ENCODE data around the gene MT1E.
A peak's percentile ranks its signal among the peaks of the same experiment; 100 is the strongest.
"Not testable (repeated sequence)": the region's sequence is repeated elsewhere in the genome, so short reads cannot be mapped to it uniquely, and the experiment has no call there.

The MT1E gene

GRCh38 chr16:56611281-56611833 lies 14.2 kb upstream of the MT1E start:
- H3K9me3 Mint-ChIP-seq, result no peaks in the 10 kb centered on the region
- H3K4me3 Mint-ChIP-seq, result peak overlapping the region; percentile 46
- peak overlapping the region; percentile 99 for H3K27ac Mint-ChIP-seq
- peaks cover 6% of the 10 kb centered on the region for H3K36me3 Mint-ChIP-seq (ENCODE audit: low read depth)
- H3K27me3 Mint-ChIP-seq (ENCODE audit: low read depth), result no peaks in the 10 kb centered on the region
- H3K4me1 Mint-ChIP-seq (ENCODE audit: low read depth), result peaks cover 58% of the 10 kb centered on the region

- H3K4me3 Mint-ChIP-seq, result no peak overlapping the region
- peaks cover 2% of the 10 kb centered on the region for H3K36me3 Mint-ChIP-seq (ENCODE audit: low read depth)
- no peak overlapping the region for H3K27ac Mint-ChIP-seq
- no peaks in the 10 kb centered on the region for H3K9me3 Mint-ChIP-seq
- H3K27me3 Mint-ChIP-seq (ENCODE audit: low read depth), result peaks cover 4% of the 10 kb centered on the region
- peaks cover 49% of the 10 kb centered on the region for H3K4me1 Mint-ChIP-seq (ENCODE audit: low read depth)
These were observed 11.9 kb upstream of the MT1E start for GRCh38 chr16:56613706-56614105.

DNA sequence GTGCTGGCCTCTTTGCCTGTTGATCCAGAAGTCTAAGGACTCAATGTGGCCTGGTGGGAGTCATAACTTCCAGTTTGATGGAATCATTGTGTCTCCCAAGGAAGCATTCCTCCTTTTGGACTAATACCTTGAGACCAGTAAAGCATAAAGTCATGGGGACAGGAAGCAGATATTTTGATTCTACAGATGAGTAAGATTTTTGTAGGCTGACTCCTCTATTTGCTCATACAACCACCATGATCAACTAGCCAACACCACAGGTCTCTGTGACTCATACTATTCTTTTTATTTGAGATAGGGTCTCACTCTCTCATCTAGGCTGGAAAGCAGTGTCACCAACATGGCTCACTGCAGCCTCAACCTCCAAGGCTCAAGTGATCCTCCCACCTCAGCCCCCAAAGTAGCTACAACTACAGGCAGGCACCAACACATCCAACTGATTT lies 11.0 kb upstream of the MT1E start:
- H3K4me3 Mint-ChIP-seq, result no peak overlapping the region
- no peaks in the 10 kb centered on the region for H3K9me3 Mint-ChIP-seq
- peaks cover 7% of the 10 kb centered on the region for H3K27me3 Mint-ChIP-seq (ENCODE audit: low read depth)
- peaks cover 46% of the 10 kb centered on the region for H3K4me1 Mint-ChIP-seq (ENCODE audit: low read depth)
- H3K27ac Mint-ChIP-seq, result peak overlapping the region; percentile 55
- no peaks in the 10 kb centered on the region for H3K36me3 Mint-ChIP-seq (ENCODE audit: low read depth)

DNA sequence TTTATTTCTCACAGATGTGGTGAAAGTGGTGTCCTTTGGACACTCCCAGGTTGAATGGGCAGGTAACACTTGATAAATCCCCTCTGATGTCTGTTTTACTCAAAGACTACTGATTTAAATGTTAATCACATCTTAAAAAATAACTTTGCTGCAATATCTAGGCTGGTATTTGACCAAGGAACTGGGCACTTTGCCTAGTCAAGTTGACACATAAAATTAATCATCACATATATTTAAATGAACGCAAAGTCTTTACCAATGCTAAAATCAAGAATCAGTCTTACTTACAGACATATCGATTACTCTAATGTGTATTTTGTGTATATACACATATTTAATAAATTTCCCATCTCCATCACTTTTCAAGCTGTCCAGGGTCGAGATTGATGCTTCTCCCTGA lies 10.2 kb upstream of the MT1E start:
- H3K9me3 Mint-ChIP-seq, result no peaks in the 10 kb centered on the region
- H3K27me3 Mint-ChIP-seq (ENCODE audit: low read depth), result peaks cover 7% of the 10 kb centered on the region
- no peak overlapping the region for H3K4me3 Mint-ChIP-seq
- no peaks in the 10 kb centered on the region for H3K36me3 Mint-ChIP-seq (ENCODE audit: low read depth)
- H3K27ac Mint-ChIP-seq, result no peak overlapping the region
- peaks cover 40% of the 10 kb centered on the region for H3K4me1 Mint-ChIP-seq (ENCODE audit: low read depth)

DNA sequence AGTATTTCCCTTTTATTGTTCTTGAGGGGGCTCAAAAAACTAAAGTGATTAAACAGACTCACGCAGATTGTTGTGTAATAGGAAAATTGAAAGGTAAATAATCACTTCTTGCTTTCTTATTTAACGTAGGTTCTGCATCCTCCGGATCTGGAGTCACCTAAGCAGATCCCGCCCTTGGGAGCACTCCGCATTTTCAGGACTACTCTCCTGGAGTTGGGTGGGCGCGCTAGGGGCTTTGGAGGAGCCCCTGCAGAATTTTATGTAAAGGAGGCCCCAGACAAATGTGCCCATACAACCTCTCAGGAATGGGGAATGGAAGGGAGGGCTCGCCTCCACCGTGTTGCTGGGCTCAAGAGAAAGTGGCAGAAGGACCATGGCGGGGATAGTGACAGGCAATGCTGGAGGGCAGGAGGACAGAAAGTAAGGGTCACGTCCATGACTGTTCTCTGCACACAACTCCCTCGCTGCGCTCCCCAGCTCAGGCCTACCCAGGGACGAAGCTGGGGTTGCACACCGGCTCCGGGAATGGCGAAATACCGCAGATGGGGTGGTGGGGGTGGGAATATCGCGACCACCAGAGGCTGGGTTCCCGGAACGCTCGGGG lies 8.9 kb upstream of the MT1E start:
- Mint-ChIP-seq H3K4me1 (ENCODE audit: low read depth) (peaks cover 30% of the 10 kb centered on the region), H3K36me3 (ENCODE audit: low read depth) (no peaks in the 10 kb centered on the region), H3K27ac (no peak overlapping the region), H3K9me3 (no peaks in the 10 kb centered on the region), H3K27me3 (ENCODE audit: low read depth) (peaks cover 7% of the 10 kb centered on the region), H3K4me3 (peak overlapping the region; percentile 75)

- H3K9me3 Mint-ChIP-seq, result no peaks in the 10 kb centered on the region
- H3K4me1 Mint-ChIP-seq (ENCODE audit: low read depth), result peaks cover 32% of the 10 kb centered on the region
- H3K27me3 Mint-ChIP-seq (ENCODE audit: low read depth), result peaks cover 7% of the 10 kb centered on the region
- H3K36me3 Mint-ChIP-seq (ENCODE audit: low read depth), result no peaks in the 10 kb centered on the region
- peak overlapping the region; percentile 66 for H3K27ac Mint-ChIP-seq
- peak overlapping the region; percentile 75 for H3K4me3 Mint-ChIP-seq
These were observed 8.1 kb upstream of the MT1E start for GRCh38 chr16:56617212-56618085.

- Mint-ChIP-seq H3K27ac (no peak overlapping the region), H3K27me3 (ENCODE audit: low read depth) (peaks cover 8% of the 10 kb centered on the region), H3K36me3 (ENCODE audit: low read depth) (no peaks in the 10 kb centered on the region), H3K9me3 (no peaks in the 10 kb centered on the region), H3K4me3 (peak overlapping the region; percentile 75), H3K4me1 (ENCODE audit: low read depth) (peaks cover 32% of the 10 kb centered on the region)
These were observed 7.4 kb upstream of the MT1E start for GRCh38 chr16:56618138-56618537.

- Mint-ChIP-seq H3K4me1 (ENCODE audit: low read depth) (peaks cover 20% of the 10 kb centered on the region), H3K27me3 (ENCODE audit: low read depth) (peaks cover 15% of the 10 kb centered on the region), H3K27ac (no peak overlapping the region)
These were observed 5.2 kb upstream of the MT1E start for GRCh38 chr16:56620339-56620897.

DNA sequence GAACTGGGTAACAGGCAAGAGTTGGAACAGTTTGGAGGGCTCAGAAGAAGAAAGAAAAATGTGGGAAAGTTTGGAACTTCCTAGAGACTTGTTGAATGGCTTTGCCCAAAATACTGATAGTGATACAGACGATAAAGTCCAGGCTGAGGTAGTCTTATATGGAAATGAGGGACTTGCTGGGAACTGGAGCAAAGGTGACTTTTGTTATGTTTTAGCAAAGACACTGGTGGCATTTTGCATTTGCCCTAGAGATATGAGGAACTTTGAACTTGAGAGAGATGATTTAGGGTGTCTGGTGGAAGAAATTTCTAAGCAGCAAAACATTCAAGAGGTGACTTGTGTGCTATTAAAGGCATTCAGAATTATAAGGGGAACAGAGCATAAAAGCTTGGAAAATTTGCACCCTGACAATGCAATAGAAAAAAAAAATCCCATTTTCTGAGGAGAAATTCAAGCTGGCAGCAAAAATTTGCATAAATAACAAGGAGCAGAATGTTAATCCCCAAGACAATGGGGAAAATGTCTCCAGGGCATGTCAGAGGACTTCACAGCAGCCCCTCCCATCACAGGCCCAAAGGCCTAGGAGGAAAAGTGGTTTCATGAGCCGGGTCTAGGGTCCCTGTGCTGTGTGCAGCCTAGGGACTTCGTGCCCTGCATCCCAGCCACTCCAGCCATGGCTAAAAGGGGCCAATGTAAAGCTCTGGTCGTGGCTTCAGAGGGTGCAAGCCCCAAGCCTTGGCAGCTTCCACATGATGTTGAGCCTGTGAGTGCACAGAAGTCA lies 3.7 kb upstream of the MT1E start:
- not testable (repeated sequence) for H3K9me3 Mint-ChIP-seq; H3K4me3 Mint-ChIP-seq; H3K27ac Mint-ChIP-seq; H3K36me3 Mint-ChIP-seq (ENCODE audit: low read depth)
- peaks cover 15% of the 10 kb centered on the region for H3K27me3 Mint-ChIP-seq (ENCODE audit: low read depth)
- peaks cover 19% of the 10 kb centered on the region for H3K4me1 Mint-ChIP-seq (ENCODE audit: low read depth)

More at GRCh38 chr16:56620339-56620897, 5.2 kb upstream of the MT1E start:
- H3K4me3 Mint-ChIP-seq, result no peak overlapping the region
- H3K9me3 Mint-ChIP-seq, result no peaks in the 10 kb centered on the region
- H3K36me3 Mint-ChIP-seq (ENCODE audit: low read depth), result peaks cover 5% of the 10 kb centered on the region

- not testable (repeated sequence) for H3K36me3 Mint-ChIP-seq (ENCODE audit: low read depth); H3K9me3 Mint-ChIP-seq; H3K27ac Mint-ChIP-seq; H3K4me3 Mint-ChIP-seq
- Mint-ChIP-seq H3K4me1 (ENCODE audit: low read depth) (peaks cover 12% of the 10 kb centered on the region), H3K27me3 (ENCODE audit: low read depth) (peaks cover 15% of the 10 kb centered on the region)
These were observed 2.4 kb upstream of the MT1E start for GRCh38 chr16:56623184-56623583.

- no peak overlapping the region for H3K4me3 Mint-ChIP-seq
These were observed 1.9 kb upstream of the MT1E start for GRCh38 chr16:56623637-56624036.

DNA sequence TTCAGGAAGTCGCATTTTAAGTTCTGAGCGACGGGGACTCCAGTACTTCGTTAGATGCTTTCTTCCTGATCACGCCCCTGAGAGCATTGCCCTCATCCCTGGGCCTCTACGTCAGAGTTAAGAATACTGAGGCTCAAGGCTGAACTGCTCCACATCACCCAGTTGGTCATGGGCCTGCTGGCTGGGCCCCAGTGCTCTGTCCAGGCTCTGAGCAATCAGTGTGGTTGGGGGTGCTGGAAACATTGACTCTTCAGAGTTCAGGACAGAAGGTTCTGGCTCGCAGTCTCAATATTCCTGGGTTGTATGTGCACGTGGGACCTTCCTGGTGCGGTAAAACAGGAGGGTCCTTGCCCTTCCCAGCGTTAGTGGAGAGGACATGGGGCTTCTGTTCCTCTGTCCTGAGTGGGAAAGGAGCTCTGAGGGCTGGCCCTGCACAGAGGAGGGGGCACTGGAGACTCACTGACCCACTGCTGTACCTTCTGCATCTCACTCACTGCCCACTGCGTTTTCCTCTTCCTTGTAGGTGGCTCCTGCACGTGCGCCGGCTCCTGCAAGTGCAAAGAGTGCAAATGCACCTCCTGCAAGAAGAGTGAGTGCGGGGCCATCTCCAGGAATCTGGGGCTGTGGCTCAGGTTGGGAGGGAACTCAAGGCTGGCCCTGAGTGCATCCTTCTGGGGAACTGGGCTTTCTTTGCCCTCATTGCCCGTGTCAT lies 518 bp downstream of the MT1E start:
- Mint-ChIP-seq H3K9me3 (no peaks in the 10 kb centered on the region), H3K4me3 (peak overlapping the region; percentile 95), H3K27me3 (ENCODE audit: low read depth) (peaks cover 31% of the 10 kb centered on the region), H3K27ac (peak overlapping the region; percentile 91), H3K36me3 (ENCODE audit: low read depth) (peaks cover 5% of the 10 kb centered on the region), H3K4me1 (ENCODE audit: low read depth) (peaks cover 15% of the 10 kb centered on the region)

More at GRCh38 chr16:56623637-56624036, 1.9 kb upstream of the MT1E start:
- Mint-ChIP-seq H3K27ac (no peak overlapping the region), H3K27me3 (ENCODE audit: low read depth) (peaks cover 12% of the 10 kb centered on the region), H3K9me3 (no peaks in the 10 kb centered on the region), H3K36me3 (ENCODE audit: low read depth) (peaks cover 5% of the 10 kb centered on the region), H3K4me1 (ENCODE audit: low read depth) (peaks cover 12% of the 10 kb centered on the region)

DNA sequence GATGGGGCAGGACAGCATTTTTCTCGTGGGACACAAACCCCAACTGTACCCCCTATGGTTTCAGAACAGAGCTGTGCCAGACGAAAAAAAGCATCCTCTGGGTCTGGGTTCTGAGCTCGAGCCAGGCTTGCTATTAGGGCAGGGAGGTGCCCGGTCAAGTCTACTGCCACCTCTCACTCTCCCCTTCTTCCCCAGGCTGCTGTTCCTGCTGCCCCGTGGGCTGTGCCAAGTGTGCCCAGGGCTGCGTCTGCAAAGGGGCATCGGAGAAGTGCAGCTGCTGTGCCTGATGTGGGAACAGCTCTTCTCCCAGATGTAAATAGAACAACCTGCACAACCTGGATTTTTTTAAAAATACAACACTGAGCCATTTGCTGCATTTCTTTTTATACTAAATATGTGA lies 1.1 kb downstream of the MT1E start:
- Mint-ChIP-seq H3K9me3 (no peaks in the 10 kb centered on the region), H3K4me3 (peak overlapping the region; percentile 95), H3K36me3 (ENCODE audit: low read depth) (peaks cover 6% of the 10 kb centered on the region), H3K27ac (no peak overlapping the region), H3K27me3 (ENCODE audit: low read depth) (peaks cover 37% of the 10 kb centered on the region), H3K4me1 (ENCODE audit: low read depth) (peaks cover 15% of the 10 kb centered on the region)

All from T-helper 1 cell treated with Interleukin-12 subunit alpha and Interleukin-12 subunit beta and Interleukin-4 antibody, amounts not matched to agents 30 μg/mL and 1 μg/mL, for 36 hours (primary cell).